ENCODE results near the gene PALM.
"Not testable (repeated sequence)": the region's sequence is repeated elsewhere in the genome, so short reads cannot be mapped to it uniquely, and the experiment has no call there.

The PALM gene

DNA sequence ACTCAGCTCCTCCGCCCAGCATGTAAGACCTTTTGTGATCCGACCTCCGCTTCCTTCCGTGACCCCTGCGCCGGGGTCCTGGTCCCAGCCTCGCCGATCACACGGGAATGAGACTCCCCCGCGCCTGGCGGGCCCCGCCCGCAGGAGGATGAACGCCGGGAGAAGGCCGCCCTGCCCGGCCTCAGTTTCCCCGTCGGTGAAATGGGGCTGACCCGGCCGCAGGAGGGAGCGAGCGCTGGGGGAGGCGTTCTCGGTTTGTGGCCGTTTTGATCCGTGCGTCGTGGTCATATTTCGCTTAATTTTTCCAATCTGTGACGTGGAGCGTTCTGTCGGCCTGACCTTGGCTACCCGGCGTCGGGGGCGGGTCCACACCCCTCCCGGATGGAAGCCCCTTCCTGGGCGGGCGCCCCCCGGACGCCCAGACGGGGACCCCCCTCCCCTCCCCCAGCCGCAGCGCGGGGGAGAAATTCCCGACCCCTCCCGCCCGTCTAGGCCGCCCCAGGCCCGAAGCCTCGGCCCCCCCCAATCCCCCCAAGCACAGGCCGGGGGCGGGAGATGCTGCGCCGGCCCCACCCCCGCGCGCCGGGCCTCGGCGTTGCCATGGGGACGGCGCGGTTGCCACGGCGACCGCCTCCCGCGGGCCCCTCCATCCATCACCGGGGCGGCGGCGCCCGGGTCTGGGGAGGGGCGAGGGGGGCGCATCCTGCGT is 11.1 kb downstream of the PALM start:
- TF ChIP-seq TAF1 (IDR thresholded peaks at IDR 0.05; ENCODE audit: borderline replicate concordance, low read depth, low read length) (no peak), POLR2A (IDR thresholded peaks at IDR 0.05; ENCODE audit: low read depth, low read length) (no peak), POLR2AphosphoS5 (IDR thresholded peaks at IDR 0.05; ENCODE audit: low read depth, low read length) (no peak)
- DNase-seq (ENCODE audit: insufficient read length) (no peak), FAIRE-seq (no peak)

- no peak for DNase-seq (ENCODE audit: insufficient read length)
- FAIRE-seq = no peak
- no peak for TF ChIP-seq POLR2AphosphoS5 (IDR thresholded peaks at IDR 0.05; ENCODE audit: low read depth, low read length)
- TF ChIP-seq TAF1 (IDR thresholded peaks at IDR 0.05; ENCODE audit: borderline replicate concordance, low read depth, low read length) = no peak
- no peak for TF ChIP-seq POLR2A (IDR thresholded peaks at IDR 0.05; ENCODE audit: low read depth, low read length)
These were observed 11.8 kb downstream of the PALM start for GRCh38 chr19:720345-721160.

GRCh38 chr19:722553-723101 is 13.9 kb downstream of the PALM start:
- no peak for TF ChIP-seq TAF1 (IDR thresholded peaks at IDR 0.05; ENCODE audit: borderline replicate concordance, low read depth, low read length)
- no peak for TF ChIP-seq POLR2A (IDR thresholded peaks at IDR 0.05; ENCODE audit: low read depth, low read length)
- TF ChIP-seq POLR2AphosphoS5 (IDR thresholded peaks at IDR 0.05; ENCODE audit: low read depth, low read length) = no peak
- no peak for FAIRE-seq
- DNase-seq (ENCODE audit: insufficient read length) = no peak

DNA sequence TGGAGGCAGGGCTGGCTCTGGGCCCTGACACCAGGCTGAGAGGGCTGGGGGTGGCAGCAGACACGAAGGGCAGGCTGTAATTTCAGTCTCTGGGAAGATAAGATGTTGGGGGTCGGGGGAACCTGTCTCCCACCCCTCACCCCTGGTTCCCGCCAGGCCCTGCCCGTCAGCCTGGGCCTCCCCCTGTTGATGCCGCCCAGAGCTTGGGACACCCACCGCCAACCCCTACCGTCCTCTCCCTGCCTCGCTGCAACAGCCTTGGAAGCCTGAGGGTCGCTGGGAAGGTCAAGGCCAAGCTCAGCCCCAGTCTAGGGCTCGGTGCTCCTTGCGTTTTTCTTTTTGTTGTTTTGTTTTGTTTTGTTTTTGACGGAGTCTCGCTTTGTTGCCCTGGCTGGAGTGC is 14.5 kb downstream of the PALM start:
- FAIRE-seq (no peak), DNase-seq (ENCODE audit: insufficient read length) (no peak)
- TF ChIP-seq TAF1 (IDR thresholded peaks at IDR 0.05; ENCODE audit: borderline replicate concordance, low read depth, low read length) = no peak
- TF ChIP-seq POLR2A (IDR thresholded peaks at IDR 0.05; ENCODE audit: low read depth, low read length) = no peak
- TF ChIP-seq POLR2AphosphoS5 (IDR thresholded peaks at IDR 0.05; ENCODE audit: low read depth, low read length) = no peak

DNA sequence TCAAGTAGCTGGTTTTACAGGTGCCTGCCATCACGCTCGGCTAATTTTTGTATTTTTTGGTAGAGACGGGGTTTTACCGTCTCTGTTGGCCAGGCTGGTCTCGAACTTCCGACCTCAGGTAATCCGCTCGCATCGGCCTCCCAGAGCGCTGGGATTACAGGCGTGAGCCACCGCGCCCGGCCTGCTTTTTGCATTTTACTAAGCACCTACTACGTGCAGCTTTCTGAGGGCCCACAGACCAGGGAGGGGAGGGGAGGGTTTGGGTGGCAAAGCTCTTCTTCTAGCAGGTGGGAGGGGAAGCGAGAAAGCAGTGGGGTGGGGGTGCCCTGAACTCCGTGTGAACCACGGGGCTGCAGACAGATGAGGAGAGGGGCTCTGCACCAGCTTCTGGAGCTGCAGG is 15.0 kb downstream of the PALM start:
- FAIRE-seq = no peak
- DNase-seq (ENCODE audit: insufficient read length) = no peak
- TF ChIP-seq TAF1 (IDR thresholded peaks at IDR 0.05; ENCODE audit: borderline replicate concordance, low read depth, low read length) (no peak), POLR2A (IDR thresholded peaks at IDR 0.05; ENCODE audit: low read depth, low read length) (no peak), POLR2AphosphoS5 (IDR thresholded peaks at IDR 0.05; ENCODE audit: low read depth, low read length) (no peak)

DNA sequence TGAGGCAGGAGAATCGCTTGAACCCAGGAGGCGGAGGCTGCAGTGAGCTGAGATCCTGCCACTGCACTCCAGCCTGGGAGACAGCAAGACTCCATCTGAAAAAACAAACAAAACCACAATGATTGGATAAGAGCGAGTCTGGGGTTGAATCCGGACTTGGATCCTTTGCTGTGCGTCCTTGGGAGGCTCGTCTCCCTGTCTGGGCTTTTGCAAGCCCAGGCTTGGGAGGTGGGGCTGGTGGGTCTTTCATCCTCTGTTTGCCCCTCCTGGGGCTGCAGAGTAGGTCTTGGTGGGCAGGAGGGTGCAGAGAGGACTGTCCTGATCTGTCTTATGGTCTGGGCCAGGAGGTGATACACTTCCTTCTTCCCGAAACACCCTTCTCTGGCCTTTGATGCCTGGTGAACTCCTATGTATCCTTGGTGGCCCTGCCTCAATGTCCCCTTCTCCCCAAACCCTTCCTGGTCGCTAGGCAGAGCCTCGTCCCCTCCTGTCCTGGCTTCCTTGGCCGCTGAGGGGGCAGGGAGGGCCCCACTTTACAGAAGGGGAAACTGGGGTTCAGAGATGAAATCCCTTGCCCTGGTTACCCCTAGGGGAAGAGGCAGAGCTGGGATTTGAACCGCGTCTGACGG is 16.8 kb downstream of the PALM start:
- TF ChIP-seq POLR2AphosphoS5 (IDR thresholded peaks at IDR 0.05; ENCODE audit: low read depth, low read length) = no peak
- no peak for TF ChIP-seq TAF1 (IDR thresholded peaks at IDR 0.05; ENCODE audit: borderline replicate concordance, low read depth, low read length)
- no peak for TF ChIP-seq POLR2A (IDR thresholded peaks at IDR 0.05; ENCODE audit: low read depth, low read length)
- DNase-seq (ENCODE audit: insufficient read length) (no peak), FAIRE-seq (no peak)

GRCh38 chr19:726993-727956 is 18.5 kb downstream of the PALM start:
- FAIRE-seq (no peak), DNase-seq (ENCODE audit: insufficient read length) (no peak)
- TF ChIP-seq POLR2AphosphoS5 (IDR thresholded peaks at IDR 0.05; ENCODE audit: low read depth, low read length) = no peak
- TF ChIP-seq TAF1 (IDR thresholded peaks at IDR 0.05; ENCODE audit: borderline replicate concordance, low read depth, low read length) = no peak
- no peak for TF ChIP-seq POLR2A (IDR thresholded peaks at IDR 0.05; ENCODE audit: low read depth, low read length)

GRCh38 chr19:728011-728410 is 19.3 kb downstream of the PALM start:
- DNase-seq (ENCODE audit: insufficient read length) (no peak), FAIRE-seq (no peak)
- TF ChIP-seq TAF1 (IDR thresholded peaks at IDR 0.05; ENCODE audit: borderline replicate concordance, low read depth, low read length) = no peak
- TF ChIP-seq POLR2A (IDR thresholded peaks at IDR 0.05; ENCODE audit: low read depth, low read length) = no peak
- TF ChIP-seq POLR2AphosphoS5 (IDR thresholded peaks at IDR 0.05; ENCODE audit: low read depth, low read length) = no peak

- not testable (repeated sequence) for FAIRE-seq
These were observed 20.8 kb downstream of the PALM start for GRCh38 chr19:729564-729963.

DNA sequence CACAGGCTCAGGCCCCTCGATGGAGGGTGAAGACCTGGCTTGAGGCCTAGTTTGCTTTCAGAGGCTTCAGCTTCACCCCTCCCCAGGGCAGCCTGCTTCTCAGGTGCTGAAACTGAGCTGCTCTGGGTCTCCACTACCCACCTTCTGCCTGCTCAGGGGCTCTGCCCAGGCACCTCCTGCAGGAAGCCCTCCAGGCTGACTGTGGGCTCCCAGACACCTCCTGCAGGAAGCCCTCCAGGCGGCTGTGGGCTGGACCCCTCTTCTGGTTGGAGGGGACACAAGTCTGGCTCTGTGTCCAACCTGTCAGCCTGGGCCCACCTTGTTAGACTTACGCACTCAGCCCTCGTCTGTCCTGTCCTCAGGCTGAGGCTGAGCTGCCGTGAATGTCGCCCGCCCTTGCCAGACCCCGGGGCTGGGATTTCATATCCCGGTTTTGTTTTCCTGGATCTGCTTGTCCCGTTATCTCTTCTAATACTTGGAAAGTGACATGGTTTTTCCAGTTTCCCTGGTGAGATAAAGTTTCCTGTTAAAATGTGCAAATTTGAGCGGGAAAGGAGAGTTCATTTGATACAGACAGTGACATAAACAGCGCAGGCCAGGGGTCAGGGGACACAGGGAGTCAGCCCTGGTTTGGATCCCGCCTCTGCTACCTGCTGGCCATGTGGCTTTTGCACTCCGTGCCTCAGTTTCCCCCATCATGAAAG is 21.4 kb downstream of the PALM start:
- DNase-seq (ENCODE audit: insufficient read length) = no peak
- no peak for TF ChIP-seq POLR2AphosphoS5 (IDR thresholded peaks at IDR 0.05; ENCODE audit: low read depth, low read length)
- TF ChIP-seq TAF1 (IDR thresholded peaks at IDR 0.05; ENCODE audit: borderline replicate concordance, low read depth, low read length) = no peak
- TF ChIP-seq POLR2A (IDR thresholded peaks at IDR 0.05; ENCODE audit: low read depth, low read length) = no peak
- FAIRE-seq = no peak

More at GRCh38 chr19:729564-729963, 20.8 kb downstream of the PALM start:
- not testable (repeated sequence) for DNase-seq (ENCODE audit: insufficient read length)

Data from GM12892 (cell line).